CD14-positive monocyte (primary cell): ENCODE results near the gene SBF2. TPM values are rescaled to one million over a fixed set of nuclear protein-coding genes. Genes with fewer than 3 reads are reported as not detected.

Experiments used
- DNase-seq, 3 donors: peaks; one replicate each; pipeline ENCODE4 v3.0.0-alpha.2; 2011 to 2022
- H2AFZ ChIP-seq: 2 replicates; pipeline ENCODE4 v1.6.0; 2012; ENCODE audit warnings: mild to moderate bottlenecking, low read depth, low read length, inconsistent platforms; ENCODE audit not compliant: insufficient read depth, poor library complexity, severe bottlenecking
- H3K27ac ChIP-seq, 2 donors: 1 replicate in 1 of 2; 2 replicates in 1 of 2; pipeline ENCODE4 v1.5.1; 2012 to 2013; ENCODE audit warnings: low read length in 2 of 2, control low read depth in 1 of 2, inconsistent platforms in 1 of 2, low read depth in 1 of 2, mild to moderate bottlenecking in 1 of 2
- H3K27me3 ChIP-seq, 2 donors: one replicate each; pipeline versions ENCODE4 v1.6.0 to v1.6.1; 2011 to 2013; ENCODE audit warnings: low read length in 2 of 2; ENCODE audit not compliant: control insufficient read depth in 2 of 2, insufficient read depth in 2 of 2
- H3K36me3 ChIP-seq, 2 donors: replicated peaks in 1 of 2; 1 replicate in 1 of 2; 2 replicates in 1 of 2; pipeline versions ENCODE4 v1.5.1 to v1.6.1; 2012 to 2013; ENCODE audit warnings: low read length in 2 of 2, control low read depth in 1 of 2, inconsistent platforms in 1 of 2, mild to moderate bottlenecking in 1 of 2; ENCODE audit not compliant: insufficient read depth in 2 of 2, control insufficient read depth in 1 of 2
- H3K4me1 ChIP-seq, 2 donors: 1 replicate in 1 of 2; 2 replicates in 1 of 2; pipeline versions ENCODE4 v1.5.1 to v1.6.1; 2012 to 2013; ENCODE audit warnings: low read length in 2 of 2, control low read depth in 1 of 2, inconsistent platforms in 1 of 2, mild to moderate bottlenecking in 1 of 2, moderate library complexity in 1 of 2; ENCODE audit not compliant: insufficient read depth in 2 of 2, control insufficient read depth in 1 of 2
- H3K4me2 ChIP-seq: replicated peaks from 2 replicates; pipeline ENCODE3; 2012; ENCODE audit warnings: low read length, moderate library complexity, mild to moderate bottlenecking; ENCODE audit not compliant: poor library complexity, severe bottlenecking; ENCODE audit errors: extremely low read depth
- H3K4me3 ChIP-seq, 3 experiments: fragments of 200-600 bp in 1 of 3; sonication (generic) in 1 of 3; replicated peaks in 1 of 3; 1 replicate in 2 of 3; 2 replicates in 1 of 3; pipeline ENCODE4 v1.5.1; 2011 to 2013; ENCODE audit warnings: low read length in 3 of 3, mild to moderate bottlenecking in 3 of 3, control low read depth in 2 of 3, low read depth in 2 of 3, inconsistent platforms in 1 of 3, moderate library complexity in 1 of 3
- H3K79me2 ChIP-seq: 2 replicates; pipeline ENCODE4 v1.6.0; 2012; ENCODE audit warnings: mild to moderate bottlenecking, control low read depth, inconsistent platforms, low read length, moderate library complexity; ENCODE audit not compliant: insufficient read depth
- H3K9ac ChIP-seq: 2 replicates; pipeline ENCODE4 v1.6.0; 2017; ENCODE audit warnings: low read length, mild to moderate bottlenecking; ENCODE audit not compliant: insufficient read depth, poor library complexity, severe bottlenecking
- H3K9me3 ChIP-seq, 2 donors: replicated peaks in 1 of 2; 1 replicate in 1 of 2; 2 replicates in 1 of 2; pipeline versions ENCODE4 v1.5.1 to v1.6.1; 2012 to 2013; ENCODE audit warnings: low read length in 2 of 2, control low read depth in 1 of 2; ENCODE audit not compliant: control insufficient read depth in 1 of 2, insufficient read depth in 1 of 2
- H4K20me1 ChIP-seq: 2 replicates; pipeline ENCODE4 v1.6.0; 2012; ENCODE audit warnings: mild to moderate bottlenecking, low read length, control low read depth, moderate library complexity; ENCODE audit not compliant: insufficient read depth
- H3K27ac Mint-ChIP-seq, 7 donors: one replicate each; pipeline ENCODE4 v1.8.0; 2020; ENCODE audit warnings: mild to moderate bottlenecking in 7 of 7, mixed read lengths in 7 of 7, moderate library complexity in 6 of 7, inconsistent platforms in 2 of 7
- H3K27me3 Mint-ChIP-seq, 3 donors: one replicate each; pipeline ENCODE4 v1.8.0; 2021 to 2022; ENCODE audit warnings: low read depth in 3 of 3, mild to moderate bottlenecking in 3 of 3, mixed read lengths in 3 of 3, moderate library complexity in 3 of 3, inconsistent platforms in 1 of 3
- H3K36me3 Mint-ChIP-seq, 2 donors: one replicate each; pipeline ENCODE4 v1.8.0; 2020; ENCODE audit warnings: mixed read lengths in 2 of 2, inconsistent platforms in 1 of 2, mild to moderate bottlenecking in 1 of 2
- H3K4me1 Mint-ChIP-seq: one replicate; pipeline ENCODE4 v1.8.0; 2020; ENCODE audit warnings: mild to moderate bottlenecking, mixed read lengths
- H3K4me3 Mint-ChIP-seq, 2 donors: one replicate each; pipeline ENCODE4 v1.8.0; 2020; ENCODE audit warnings: mild to moderate bottlenecking in 2 of 2, mixed read lengths in 2 of 2, moderate library complexity in 1 of 2
- H3K9me3 Mint-ChIP-seq, 7 donors: one replicate each; pipeline ENCODE4 v1.8.0; 2020 to 2022; ENCODE audit warnings: mixed read lengths in 7 of 7, mild to moderate bottlenecking in 6 of 7, moderate library complexity in 6 of 7, inconsistent platforms in 2 of 7
- WGBS: methylation state at CpG from one replicate; pipeline ENCODE4 v1.1.5; 2013; ENCODE audit warnings: missing lambda C conversion rate; ENCODE audit not compliant: insufficient coverage; 5-methylcytosine and 5-hydroxymethylcytosine counted together
- intact Hi-C, 2 donors: fragments of 100-400 bp; cut with micrococcal nuclease; formaldehyde crosslinking; loops; one replicate each; pipeline versions ENCODE4 v1.15.0 to v1.15.1; 2023
- polyA plus RNA-seq, 3 donors: library from polyadenylated mRNA; depleted of rRNA in 1 of 3; unstranded in 2 of 3; stranded (reverse) in 1 of 3; fragments of 300-500 nt in 2 of 3; fragments of >200 nt in 1 of 3; fragmentation: Illumina TruSeq in 2 of 3; gene quantifications; 1 replicate in 2 of 3; 2 replicates in 1 of 3; pipeline ENCODE4 v1.2.3, GENCODE V29; 2012 to 2021
- TF ChIP-seq, protein P1 (sequence below): fragments of 200-600 bp; IDR thresholded peaks from one replicate; pipeline ENCODE4 v1.8.0; 2022; ENCODE audit warnings: antibody characterized with exemption, mild to moderate bottlenecking

SBF2 gene
- polyA plus RNA-seq, 3 donors, result 8.9 to 30.7 (median 16.4) TPM

DNA sequence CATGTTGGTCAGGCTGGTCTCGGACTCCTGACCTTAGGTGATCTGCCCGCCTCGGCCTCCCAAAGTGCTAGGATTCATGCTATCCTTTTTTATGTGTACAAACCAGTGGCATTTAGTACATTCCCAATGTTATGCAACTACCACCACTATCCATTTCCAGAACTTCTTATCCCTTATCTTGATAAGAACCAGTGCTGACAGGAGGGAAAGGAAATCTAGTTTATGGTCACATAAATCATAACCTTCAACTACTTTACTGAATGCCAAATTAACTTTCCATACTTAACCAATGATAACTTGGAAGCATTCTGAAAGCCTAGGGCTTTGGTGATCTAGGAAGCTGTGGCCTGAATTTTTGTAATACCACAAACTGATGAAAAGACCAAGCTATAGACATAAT is 459.7 kb downstream of the SBF2 start:
- H3K79me2 ChIP-seq, result no peaks in the 10 kb centered on the region
- intact Hi-C loops, result no loop called here
- H2AFZ ChIP-seq, result no peak overlapping the region
- H3K9me3 ChIP-seq, result no peaks in the 10 kb centered on the region
- peaks cover 44 to 46% of the 10 kb centered on the region in 2 donors for H3K36me3 Mint-ChIP-seq
- no peak overlapping the region for H3K27ac Mint-ChIP-seq
- H3K9ac ChIP-seq, result no peak overlapping the region
- H3K36me3 ChIP-seq, result peaks cover 25 to 49% of the 10 kb centered on the region in 2 donors
- no CpG with 5 or more reads among the region's 3 CpGs for WGBS
- no peaks in the 10 kb centered on the region for H3K9me3 Mint-ChIP-seq
- no peaks in the 10 kb centered on the region for H3K4me1 Mint-ChIP-seq
- no peaks in the 10 kb centered on the region for H3K4me1 ChIP-seq
- DNase-seq, result no peak
- no peak overlapping the region for H3K27ac ChIP-seq
- no peak overlapping the region for H3K4me2 ChIP-seq
- no peaks in the 10 kb centered on the region for H3K27me3 ChIP-seq
- no peaks in the 10 kb centered on the region for H4K20me1 ChIP-seq
- H3K4me3 Mint-ChIP-seq, result no peak overlapping the region
- no peak overlapping the region for H3K4me3 ChIP-seq
- no peaks in the 10 kb centered on the region for H3K27me3 Mint-ChIP-seq
- TF ChIP-seq, protein P1, sequence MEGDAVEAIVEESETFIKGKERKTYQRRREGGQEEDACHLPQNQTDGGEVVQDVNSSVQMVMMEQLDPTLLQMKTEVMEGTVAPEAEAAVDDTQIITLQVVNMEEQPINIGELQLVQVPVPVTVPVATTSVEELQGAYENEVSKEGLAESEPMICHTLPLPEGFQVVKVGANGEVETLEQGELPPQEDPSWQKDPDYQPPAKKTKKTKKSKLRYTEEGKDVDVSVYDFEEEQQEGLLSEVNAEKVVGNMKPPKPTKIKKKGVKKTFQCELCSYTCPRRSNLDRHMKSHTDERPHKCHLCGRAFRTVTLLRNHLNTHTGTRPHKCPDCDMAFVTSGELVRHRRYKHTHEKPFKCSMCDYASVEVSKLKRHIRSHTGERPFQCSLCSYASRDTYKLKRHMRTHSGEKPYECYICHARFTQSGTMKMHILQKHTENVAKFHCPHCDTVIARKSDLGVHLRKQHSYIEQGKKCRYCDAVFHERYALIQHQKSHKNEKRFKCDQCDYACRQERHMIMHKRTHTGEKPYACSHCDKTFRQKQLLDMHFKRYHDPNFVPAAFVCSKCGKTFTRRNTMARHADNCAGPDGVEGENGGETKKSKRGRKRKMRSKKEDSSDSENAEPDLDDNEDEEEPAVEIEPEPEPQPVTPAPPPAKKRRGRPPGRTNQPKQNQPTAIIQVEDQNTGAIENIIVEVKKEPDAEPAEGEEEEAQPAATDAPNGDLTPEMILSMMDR, result no peak

DNA sequence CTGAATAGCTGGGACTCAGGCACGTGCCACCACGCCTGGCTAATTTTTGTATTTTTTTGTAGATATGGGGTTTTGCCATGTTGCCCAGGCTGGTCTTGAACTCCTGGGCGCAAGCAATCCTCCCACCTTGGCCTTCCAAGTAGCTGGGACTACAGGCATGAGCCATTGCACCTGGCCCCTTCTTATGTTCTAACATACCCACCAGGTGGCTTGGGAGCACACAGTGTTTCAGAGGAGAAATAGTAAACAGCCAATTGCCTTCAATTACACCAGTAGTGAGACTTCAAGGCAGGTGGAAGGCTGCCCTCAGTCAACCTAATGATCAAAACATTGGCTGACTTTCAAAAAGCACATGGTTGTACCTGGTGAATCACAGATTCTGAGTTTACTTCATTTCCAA is 462.9 kb downstream of the SBF2 start:
- H4K20me1 ChIP-seq, result no peaks in the 10 kb centered on the region
- no peaks in the 10 kb centered on the region for H3K4me1 Mint-ChIP-seq
- no peak overlapping the region for H3K27ac Mint-ChIP-seq
- no peak overlapping the region for H2AFZ ChIP-seq
- no peaks in the 10 kb centered on the region for H3K9me3 Mint-ChIP-seq
- H3K9ac ChIP-seq, result no peak overlapping the region
- TF ChIP-seq, protein P1, result no peak
- no peak overlapping the region for H3K4me3 Mint-ChIP-seq
- H3K4me2 ChIP-seq, result no peak overlapping the region
- H3K27me3 ChIP-seq, result no peaks in the 10 kb centered on the region
- H3K36me3 Mint-ChIP-seq, result peaks cover 41 to 44% of the 10 kb centered on the region in 2 donors
- intact Hi-C loops, result no loop called here
- peaks cover 12 to 54% of the 10 kb centered on the region in 2 donors for H3K36me3 ChIP-seq
- no peaks in the 10 kb centered on the region for H3K4me1 ChIP-seq
- H3K9me3 ChIP-seq, result no peaks in the 10 kb centered on the region
- H3K27ac ChIP-seq, result no peak overlapping the region
- H3K79me2 ChIP-seq, result no peaks in the 10 kb centered on the region
- no peak for DNase-seq
- no CpG with 5 or more reads among the region's 3 CpGs for WGBS
- H3K27me3 Mint-ChIP-seq, result no peaks in the 10 kb centered on the region
- H3K4me3 ChIP-seq, result no peak overlapping the region
